Stomach (tissue), 4 donors: ENCODE data around the gene ARL17B.
"Not testable (repeated sequence)": the region's sequence is repeated elsewhere in the genome, so short reads cannot be mapped to it uniquely, and the experiment has no call there.

Experiments used
- POLR2A ChIP-seq, 4 donors: fragments of 450-650 bp; IDR thresholded peaks; one replicate each; pipeline ENCODE4 v1.6.1; 2016; ENCODE audit warnings: antibody characterized with exemption in 4 of 4, control low read depth in 2 of 4, mild to moderate bottlenecking in 1 of 4, moderate library complexity in 1 of 4
- POLR2AphosphoS5 ChIP-seq, 3 donors: sonication (generic); formaldehyde crosslinking; IDR thresholded peaks; one replicate each; pipeline ENCODE4 v1.6.1; 2016; ENCODE audit warnings: antibody characterized with exemption in 3 of 3
- TF ChIP-seq, protein P1 (sequence below), 7 experiments: fragments of 450-650 bp in 4 of 7; fragments of 200-600 bp in 3 of 7; sonication (generic) in 3 of 7; IDR thresholded peaks; one replicate each; pipeline ENCODE4 v1.5.1; 2016 to 2019; ENCODE audit warnings: antibody characterized with exemption in 7 of 7, control low read depth in 2 of 7, mild to moderate bottlenecking in 1 of 7

DNA sequence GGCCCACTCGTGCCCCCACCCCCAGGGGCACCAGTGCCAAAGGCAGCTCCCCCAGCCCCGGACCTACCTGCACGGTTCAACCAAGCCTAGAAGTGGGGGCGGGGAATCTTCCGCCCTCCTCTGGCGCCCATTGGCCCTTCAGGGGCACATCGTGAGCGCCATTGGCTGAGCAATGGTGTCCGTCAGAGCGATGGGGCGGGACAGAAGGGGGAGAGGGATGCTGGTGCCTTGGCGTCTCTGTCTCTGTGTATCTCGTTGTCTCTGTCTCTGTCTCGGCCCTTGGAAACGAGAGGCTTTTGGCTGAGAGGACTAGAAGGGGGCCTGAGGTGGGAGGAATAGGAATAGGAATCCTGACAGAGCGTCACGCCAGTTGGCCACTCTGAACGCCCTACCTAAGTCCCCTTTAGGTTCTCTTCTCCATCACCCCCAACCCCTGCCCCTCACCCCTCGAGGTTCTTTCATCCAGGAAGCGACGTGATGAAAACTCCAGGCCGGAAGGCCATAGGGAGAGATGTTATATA is 136.2 kb downstream of the ARL17B start:
- TF ChIP-seq, protein P1, sequence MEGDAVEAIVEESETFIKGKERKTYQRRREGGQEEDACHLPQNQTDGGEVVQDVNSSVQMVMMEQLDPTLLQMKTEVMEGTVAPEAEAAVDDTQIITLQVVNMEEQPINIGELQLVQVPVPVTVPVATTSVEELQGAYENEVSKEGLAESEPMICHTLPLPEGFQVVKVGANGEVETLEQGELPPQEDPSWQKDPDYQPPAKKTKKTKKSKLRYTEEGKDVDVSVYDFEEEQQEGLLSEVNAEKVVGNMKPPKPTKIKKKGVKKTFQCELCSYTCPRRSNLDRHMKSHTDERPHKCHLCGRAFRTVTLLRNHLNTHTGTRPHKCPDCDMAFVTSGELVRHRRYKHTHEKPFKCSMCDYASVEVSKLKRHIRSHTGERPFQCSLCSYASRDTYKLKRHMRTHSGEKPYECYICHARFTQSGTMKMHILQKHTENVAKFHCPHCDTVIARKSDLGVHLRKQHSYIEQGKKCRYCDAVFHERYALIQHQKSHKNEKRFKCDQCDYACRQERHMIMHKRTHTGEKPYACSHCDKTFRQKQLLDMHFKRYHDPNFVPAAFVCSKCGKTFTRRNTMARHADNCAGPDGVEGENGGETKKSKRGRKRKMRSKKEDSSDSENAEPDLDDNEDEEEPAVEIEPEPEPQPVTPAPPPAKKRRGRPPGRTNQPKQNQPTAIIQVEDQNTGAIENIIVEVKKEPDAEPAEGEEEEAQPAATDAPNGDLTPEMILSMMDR (IDR thresholded peaks at IDR 0.05), result not testable (repeated sequence)
- not testable (repeated sequence) for TF ChIP-seq POLR2A (IDR thresholded peaks at IDR 0.05)
- TF ChIP-seq POLR2AphosphoS5 (IDR thresholded peaks at IDR 0.05), result peak in 1 of 3 donors; percentile 8
